ENCODE data around the gene CSF2RB.
"Not testable (repeated sequence)": the region's sequence is repeated elsewhere in the genome, so short reads cannot be mapped to it uniquely, and the experiment has no call there.

CSF2RB gene

GRCh38 chr22:36977401-36977861, 64.0 kb downstream of the CSF2RB start:
- no peak for DNase-seq

DNA sequence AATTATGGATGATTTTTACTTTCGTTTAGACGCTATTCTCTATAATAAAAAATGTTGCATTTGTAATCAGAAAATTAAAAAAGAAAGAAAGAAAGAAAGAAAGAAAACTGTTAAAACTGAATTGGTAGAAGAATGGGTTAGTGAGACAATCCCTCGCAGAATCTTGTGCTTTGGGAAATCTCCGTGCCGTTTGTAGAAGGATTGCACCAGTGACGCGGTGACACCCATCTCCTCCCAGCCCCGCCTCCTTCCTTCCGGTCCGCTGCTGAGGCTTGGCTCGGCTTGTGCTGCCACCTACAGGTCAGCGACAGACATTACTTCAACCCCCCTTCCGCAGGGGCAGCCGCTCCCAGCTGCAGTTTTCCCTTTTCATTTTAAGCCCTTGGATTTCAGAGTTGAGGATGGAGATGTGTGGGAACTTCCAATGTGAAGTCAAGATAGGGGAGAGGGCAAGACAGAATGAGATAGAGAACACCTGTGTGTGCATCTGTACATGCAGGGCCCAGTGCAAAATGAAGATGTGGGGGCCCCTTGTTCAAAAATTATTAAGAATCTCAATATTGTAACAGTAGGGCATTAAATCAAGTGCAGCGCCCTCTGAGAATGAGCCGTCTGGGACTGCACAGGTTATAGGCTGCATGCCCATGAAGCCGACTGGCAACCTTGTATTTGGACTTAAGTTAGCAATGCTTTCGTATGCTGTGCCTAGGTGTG, 64.7 kb downstream of the CSF2RB start:
- DNase-seq = peak; percentile 20 to 69

DNA sequence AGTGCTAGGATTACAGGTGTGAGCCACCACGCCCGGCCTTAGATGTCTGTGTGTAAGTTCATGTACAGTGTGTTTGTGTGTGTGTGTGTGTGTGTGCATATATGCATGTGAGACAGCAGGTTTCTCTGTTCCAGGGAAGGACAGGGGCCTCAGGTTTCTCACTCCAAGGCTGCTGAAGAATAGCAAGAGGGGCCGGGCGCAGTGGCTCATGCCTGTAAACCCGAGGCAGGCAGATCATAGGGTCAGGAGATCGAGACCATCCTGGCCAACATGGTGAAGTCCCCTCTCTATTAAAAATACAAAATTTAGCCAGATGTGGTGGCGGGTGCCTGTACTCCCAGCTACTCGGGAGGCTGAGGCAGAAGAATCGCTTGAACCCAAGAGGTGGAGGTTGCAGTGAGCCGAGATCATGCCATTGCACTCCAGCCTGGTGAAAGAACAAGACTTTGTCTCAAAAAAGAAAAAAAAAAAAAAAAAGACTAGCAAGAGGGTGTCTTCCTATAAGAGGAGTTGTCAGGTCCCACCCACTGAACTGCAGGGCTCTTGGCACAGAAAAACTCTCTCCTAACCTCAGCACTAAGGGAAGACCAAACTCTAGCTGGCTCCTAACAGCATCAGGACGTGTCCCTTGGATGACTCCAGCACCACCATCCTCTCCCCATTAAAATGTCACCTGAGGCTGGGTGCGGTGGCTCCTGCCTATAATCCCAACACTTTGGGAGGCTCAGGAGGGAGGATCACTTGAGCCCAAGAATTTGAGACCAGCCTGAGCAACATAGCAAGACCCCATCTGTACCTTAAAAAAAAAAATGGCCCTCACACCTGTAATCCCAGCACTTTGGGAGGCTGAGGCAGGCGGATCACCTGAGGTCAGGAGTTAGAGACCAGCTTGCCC, 65.8 kb downstream of the CSF2RB start:
- DNase-seq = no peak

- DNase-seq = no peak
These were observed 67.9 kb downstream of the CSF2RB start for GRCh38 chr22:36981247-36981775.

DNA sequence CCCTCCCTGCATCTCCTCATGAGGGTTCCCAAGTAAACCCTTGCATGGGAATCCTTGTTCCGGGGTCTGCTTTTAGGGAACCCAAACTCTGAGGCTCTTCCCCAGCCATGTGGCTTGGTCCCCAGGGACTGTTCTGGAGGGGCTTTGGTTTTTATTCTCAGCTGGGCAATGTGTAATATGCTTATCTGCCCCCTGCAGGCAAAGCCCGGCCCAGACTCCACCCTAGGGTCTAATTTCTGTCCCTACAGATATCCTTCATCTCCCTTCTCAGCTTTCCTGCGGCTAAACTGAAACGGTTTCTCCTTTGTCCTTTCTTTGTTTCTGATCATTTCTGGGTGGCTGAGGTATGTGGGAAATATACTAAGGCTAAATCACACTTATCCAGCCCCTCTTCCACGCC, 68.7 kb downstream of the CSF2RB start:
- no peak for DNase-seq

DNA sequence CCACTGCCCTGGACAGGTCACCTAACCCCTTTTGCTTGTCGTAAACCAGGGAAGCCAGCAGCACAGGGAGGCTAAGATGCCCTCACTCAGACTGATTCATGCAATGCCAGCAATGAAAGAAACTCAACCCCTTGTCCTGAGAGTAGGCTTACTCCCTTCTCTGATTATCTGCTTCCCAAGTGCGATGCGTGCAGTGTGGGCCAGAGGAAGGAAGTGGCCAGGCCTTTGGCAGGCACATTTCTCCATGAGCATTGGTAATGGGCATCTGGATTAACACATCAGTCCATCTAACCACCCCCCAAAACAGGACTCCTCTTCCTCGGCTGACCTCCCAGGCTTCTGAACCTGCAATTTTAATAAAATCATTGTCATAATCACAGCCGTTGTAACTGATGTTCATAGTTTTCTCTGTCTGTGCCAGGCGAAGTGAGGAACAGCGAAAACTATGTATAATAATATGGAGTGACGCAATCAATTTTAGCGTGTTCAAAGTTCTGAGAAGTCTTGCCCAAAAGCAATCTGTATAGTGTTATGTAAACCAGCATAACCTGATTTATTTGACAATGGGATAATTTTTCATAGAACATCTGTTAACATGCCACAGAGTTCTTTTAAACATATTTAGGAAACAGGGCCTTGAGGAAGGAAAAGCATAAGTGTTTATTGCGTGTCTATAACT, 71.9 kb downstream of the CSF2RB start:
- no peak for DNase-seq

DNA sequence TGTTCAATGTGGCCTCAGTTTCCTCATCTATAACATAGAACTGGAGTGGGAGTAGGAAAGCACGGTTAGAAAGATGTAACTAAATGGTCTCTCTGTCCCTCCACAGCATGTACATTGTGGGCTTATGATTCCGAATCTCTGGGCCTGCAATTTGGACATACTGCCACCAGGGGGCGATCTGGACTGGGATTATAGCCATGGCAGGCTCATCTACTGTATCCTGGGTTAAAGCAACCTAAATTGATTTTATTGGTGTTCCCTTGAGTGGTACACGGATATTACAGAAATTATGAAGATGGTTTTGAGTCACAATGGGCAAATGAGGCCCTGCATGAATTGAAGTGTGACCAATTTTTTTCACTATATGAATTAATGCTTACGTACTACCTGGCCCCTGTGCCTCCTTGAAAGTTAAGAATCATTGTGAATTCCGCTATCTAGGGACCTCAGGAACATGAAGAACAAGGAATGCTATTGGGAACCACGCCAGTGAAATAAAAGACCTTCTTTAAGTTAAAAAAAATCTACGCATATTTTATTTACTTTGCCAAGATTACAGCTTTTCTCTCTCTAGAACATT, 72.9 kb downstream of the CSF2RB start:
- peak in 1 of 2 experiments; percentile 3 for DNase-seq

DNA sequence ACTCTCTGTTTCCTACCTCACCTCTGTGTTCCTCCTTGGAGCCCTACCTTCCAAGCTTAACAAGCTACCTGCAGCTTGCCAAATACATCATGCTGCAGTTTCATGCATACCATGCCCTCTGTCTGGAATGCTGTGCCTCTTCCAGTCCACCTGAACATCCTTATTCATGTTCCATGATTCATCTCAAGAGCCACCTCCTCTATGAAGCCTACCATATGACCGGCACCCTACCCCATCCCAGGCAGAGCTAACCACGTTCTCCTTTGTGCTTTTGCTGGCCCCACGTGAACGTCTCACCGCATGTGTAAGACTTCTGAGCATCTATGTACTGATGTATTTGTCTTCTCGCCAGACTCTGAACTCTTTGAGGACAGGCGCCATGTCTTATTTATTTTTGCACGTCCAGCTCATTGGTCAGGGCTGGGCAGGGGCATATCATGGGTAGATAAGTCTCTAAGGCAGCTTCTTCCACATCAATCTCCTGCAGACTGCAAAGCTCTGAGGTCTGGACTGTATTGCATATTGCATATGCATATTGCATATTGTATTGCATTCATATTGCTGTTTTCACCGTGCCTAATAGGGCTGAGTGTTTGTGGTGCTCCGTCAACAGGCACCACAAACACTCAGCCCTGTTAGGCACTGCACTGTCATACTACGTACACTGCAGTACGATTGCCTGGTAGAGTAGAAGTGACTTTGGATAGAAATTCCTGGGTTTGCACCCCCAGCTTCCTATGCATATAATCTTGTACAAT, 74.8 kb downstream of the CSF2RB start:
- DNase-seq = no peak

DNA sequence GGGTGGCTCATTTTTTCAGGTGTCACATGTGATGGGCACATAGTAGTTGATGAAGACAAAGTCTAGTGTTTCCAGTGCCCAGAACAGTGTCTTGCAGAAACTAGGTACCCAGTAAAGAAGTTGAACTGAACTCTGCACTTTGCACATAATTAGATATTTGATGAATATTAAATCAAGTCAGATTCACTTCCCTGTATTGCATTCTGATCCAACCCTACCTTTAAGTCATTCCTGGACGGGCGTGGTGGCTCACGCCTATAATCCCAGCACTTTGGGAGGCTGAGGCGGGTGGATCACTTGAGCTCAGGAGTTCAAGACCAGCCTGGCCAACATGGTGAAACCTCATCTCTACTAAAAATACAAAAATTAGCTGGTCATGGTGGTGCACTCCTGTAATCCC, 75.6 kb downstream of the CSF2RB start:
- not testable (repeated sequence) for DNase-seq
